Natural killer cell treated with Interleukin-12 subunit alpha and Interleukin-12 subunit beta and Interleukin-15 and Interleukin-18, amount 100 ng/mL, for 72 hours (primary cell): ENCODE results near the gene SRC. TPM values are rescaled to one million over a fixed set of nuclear protein-coding genes. Genes with fewer than 3 reads are reported as not detected.

Experiments used
- ATAC-seq, 2 donors: fragments of 150-1000 bp; cut with Tn5 transposase in 1 of 2; sonication (Bioruptor Pico), chemical (Tn5 transposase) in 1 of 2; 2 replicates each; pipeline ENCODE4 v1.10.0; 2021
- DNase-seq: peaks from one replicate; pipeline ENCODE4 v3.0.0; 2022; ENCODE audit warnings: low spot score
- H3K27ac Mint-ChIP-seq, 2 donors: 1 replicate in 1 of 2; 2 replicates in 1 of 2; pipeline ENCODE4 v1.8.0; 2022; ENCODE audit warnings: mixed read lengths in 2 of 2, mild to moderate bottlenecking in 1 of 2, moderate library complexity in 1 of 2
- H3K27me3 Mint-ChIP-seq, 2 donors: 1 replicate in 1 of 2; 2 replicates in 1 of 2; pipeline ENCODE4 v1.8.0; 2022; ENCODE audit warnings: mixed read lengths in 2 of 2
- H3K36me3 Mint-ChIP-seq: one replicate; pipeline ENCODE4 v1.8.0; 2022; ENCODE audit warnings: mixed read lengths
- H3K4me1 Mint-ChIP-seq, 2 donors: 1 replicate in 1 of 2; 2 replicates in 1 of 2; pipeline ENCODE4 v1.8.0; 2022; ENCODE audit warnings: low read depth in 2 of 2, mixed read lengths in 2 of 2, mild to moderate bottlenecking in 1 of 2
- H3K4me3 Mint-ChIP-seq: one replicate; pipeline ENCODE4 v1.8.0; 2022; ENCODE audit warnings: mixed read lengths
- H3K9me3 Mint-ChIP-seq: 2 replicates; pipeline ENCODE4 v1.8.0; 2022; ENCODE audit warnings: mixed read lengths
- total RNA-seq, 2 donors: library from RNA; stranded (reverse); gene quantifications; one replicate each; pipeline ENCODE4 v1.2.3, GENCODE V29; 2022

SRC gene
- total RNA-seq, 2 donors from 2014 or later = 6.8 to 8.6 TPM

DNA sequence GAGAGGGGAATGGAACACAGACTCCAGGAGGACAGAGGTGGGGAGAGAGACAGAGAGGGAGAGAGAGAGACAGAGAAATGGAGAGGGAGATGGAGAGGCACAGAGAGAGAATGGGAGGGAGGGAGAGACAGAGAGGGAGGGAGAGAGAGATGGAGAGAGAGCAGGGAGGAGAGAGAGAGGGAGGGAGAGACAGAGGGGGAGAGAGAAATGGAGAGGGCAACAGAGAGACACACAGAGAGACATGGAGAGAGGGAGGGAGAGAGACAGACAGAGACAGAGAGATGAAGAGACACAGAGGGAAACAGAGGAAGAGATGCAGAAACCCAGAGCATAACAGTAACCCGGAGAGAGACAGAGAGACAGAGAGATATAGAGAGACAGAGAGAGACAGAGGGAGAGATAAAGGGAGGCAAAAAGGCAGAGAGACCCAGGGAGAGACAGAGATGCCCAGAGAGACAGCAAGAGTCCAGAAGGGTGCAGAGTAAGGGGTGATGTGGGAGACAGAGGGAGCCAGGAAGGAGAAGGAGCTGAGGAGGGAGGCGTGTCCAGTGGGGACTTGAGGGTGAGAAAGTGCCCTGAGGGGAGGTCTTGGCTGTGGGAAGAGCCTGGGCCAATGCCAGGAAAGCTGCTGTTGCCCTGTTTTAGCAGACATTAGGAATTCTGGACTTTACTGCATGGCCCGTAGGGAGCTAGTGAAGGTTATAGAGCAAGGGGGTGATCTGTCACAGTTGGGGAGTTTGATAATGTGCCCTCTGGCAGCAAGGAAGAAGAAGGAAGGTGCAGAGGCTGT is 78.3 kb downstream of the SRC start:
- Mint-ChIP-seq H3K9me3 (no peaks in the 10 kb centered on the region), H3K36me3 (no peaks in the 10 kb centered on the region), H3K4me3 (no peak overlapping the region), H3K27me3 (peaks cover 21 to 38% of the 10 kb centered on the region in 2 donors), H3K4me1 (peaks cover 0 to 2% of the 10 kb centered on the region in 2 donors), H3K27ac (no peak overlapping the region)
- no peak for DNase-seq
- no peak for ATAC-seq

DNA sequence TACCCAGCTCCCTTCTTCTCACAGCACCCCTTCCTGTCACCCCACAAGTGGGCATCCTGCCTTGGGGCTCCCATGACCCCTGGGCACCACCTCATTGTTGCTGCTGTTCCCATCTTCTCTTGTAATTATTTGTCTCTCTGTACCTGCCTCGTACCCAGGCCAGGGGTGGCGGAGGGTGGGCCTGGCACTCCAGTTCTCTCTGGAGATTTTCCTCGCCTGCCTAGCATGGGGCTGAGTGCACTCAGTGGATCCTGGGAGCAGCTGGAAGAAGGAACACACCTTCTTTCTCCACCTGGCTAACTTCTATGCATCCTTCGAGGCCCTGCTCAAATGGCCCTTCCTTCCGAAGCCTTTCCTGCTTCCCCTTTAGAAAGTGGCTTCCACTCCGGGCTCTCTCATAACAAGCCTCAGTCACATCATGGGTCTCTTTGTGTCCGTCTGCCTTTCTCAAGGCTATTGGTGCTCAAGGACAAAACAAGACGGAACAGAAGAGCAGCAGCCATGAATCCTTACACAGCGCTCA is 79.2 kb downstream of the SRC start:
- H3K36me3 Mint-ChIP-seq = no peaks in the 10 kb centered on the region
- H3K4me1 Mint-ChIP-seq = peaks cover 0 to 2% of the 10 kb centered on the region in 2 donors
- DNase-seq (no peak), ATAC-seq (no peak)
- peaks cover 21 to 38% of the 10 kb centered on the region in 2 donors for H3K27me3 Mint-ChIP-seq
- H3K4me3 Mint-ChIP-seq = no peak overlapping the region
- no peak overlapping the region for H3K27ac Mint-ChIP-seq
- H3K9me3 Mint-ChIP-seq = no peaks in the 10 kb centered on the region

DNA sequence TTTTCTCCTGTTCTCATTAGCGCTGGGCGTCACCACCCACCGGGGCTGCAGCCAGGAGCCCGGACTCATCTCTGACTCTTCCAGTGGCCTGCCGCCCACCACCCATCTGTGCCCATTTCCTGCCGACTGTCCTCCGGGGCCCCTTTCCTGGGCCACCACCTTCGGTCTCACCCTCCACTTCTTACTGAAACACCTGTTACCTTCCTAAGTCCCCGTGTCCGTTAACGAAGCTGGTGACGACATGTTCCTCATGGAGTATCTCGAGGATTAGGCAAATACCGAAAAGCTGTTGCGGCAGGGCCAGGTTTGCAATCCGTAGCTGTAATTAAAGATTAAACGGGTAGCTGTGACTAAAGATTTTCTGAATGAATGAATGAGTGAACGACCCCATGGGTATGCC is 80.2 kb downstream of the SRC start:
- Mint-ChIP-seq H3K4me3 (no peak overlapping the region), H3K9me3 (no peaks in the 10 kb centered on the region), H3K27me3 (peaks cover 18 to 31% of the 10 kb centered on the region in 2 donors), H3K27ac (no peak overlapping the region), H3K4me1 (no peaks in the 10 kb centered on the region), H3K36me3 (no peaks in the 10 kb centered on the region)
- ATAC-seq = no peak
- no peak for DNase-seq

DNA sequence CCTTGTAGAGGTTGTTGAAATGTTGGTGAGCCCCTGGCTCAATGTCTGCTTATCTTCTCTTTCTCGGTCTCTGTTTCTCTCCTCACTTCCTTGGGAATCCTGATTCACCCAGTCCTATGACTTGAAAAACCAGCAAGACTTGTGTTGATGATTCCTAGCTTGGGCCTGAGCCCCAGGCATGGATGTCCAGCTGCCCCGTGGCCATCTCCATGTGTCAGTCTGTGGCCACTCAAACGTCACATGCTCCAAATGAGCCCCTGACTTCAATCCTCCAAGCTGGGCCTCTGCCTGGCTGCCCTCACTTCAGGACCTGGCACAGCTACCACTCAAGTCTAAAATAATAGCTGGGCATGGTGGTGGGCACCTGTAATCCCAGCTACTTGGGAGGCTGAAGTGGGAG is 81.0 kb downstream of the SRC start:
- no peak for ATAC-seq
- H3K4me1 Mint-ChIP-seq = no peaks in the 10 kb centered on the region
- H3K4me3 Mint-ChIP-seq = no peak overlapping the region
- no peaks in the 10 kb centered on the region for H3K36me3 Mint-ChIP-seq
- H3K27ac Mint-ChIP-seq = no peak overlapping the region
- no peak for DNase-seq
- peaks cover 14 to 22% of the 10 kb centered on the region in 2 donors for H3K27me3 Mint-ChIP-seq
- no peaks in the 10 kb centered on the region for H3K9me3 Mint-ChIP-seq

DNA sequence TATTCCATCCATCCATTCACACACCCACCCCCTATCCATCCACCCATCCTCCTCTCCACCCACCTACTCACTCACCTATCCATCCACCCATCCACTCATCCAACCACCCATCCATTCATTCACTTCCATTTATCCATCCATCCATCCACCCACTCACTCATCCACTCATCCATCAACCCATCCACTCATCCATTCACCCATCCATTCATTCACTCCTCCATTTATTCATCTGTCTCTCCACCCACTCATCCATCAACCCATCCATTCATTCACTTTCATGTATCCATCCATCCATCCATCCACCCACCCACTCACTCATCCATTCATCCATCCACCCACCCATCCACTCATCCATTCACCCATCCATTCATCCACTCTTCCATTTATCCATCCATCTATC is 84.1 kb downstream of the SRC start:
- DNase-seq (no peak), ATAC-seq (no peak)
- no peaks in the 10 kb centered on the region for H3K36me3 Mint-ChIP-seq
- H3K4me3 Mint-ChIP-seq = no peak overlapping the region
- H3K9me3 Mint-ChIP-seq = no peaks in the 10 kb centered on the region
- no peak overlapping the region for H3K27ac Mint-ChIP-seq
- no peaks in the 10 kb centered on the region for H3K4me1 Mint-ChIP-seq
- H3K27me3 Mint-ChIP-seq = peaks cover 2 to 3% of the 10 kb centered on the region in 2 donors

DNA sequence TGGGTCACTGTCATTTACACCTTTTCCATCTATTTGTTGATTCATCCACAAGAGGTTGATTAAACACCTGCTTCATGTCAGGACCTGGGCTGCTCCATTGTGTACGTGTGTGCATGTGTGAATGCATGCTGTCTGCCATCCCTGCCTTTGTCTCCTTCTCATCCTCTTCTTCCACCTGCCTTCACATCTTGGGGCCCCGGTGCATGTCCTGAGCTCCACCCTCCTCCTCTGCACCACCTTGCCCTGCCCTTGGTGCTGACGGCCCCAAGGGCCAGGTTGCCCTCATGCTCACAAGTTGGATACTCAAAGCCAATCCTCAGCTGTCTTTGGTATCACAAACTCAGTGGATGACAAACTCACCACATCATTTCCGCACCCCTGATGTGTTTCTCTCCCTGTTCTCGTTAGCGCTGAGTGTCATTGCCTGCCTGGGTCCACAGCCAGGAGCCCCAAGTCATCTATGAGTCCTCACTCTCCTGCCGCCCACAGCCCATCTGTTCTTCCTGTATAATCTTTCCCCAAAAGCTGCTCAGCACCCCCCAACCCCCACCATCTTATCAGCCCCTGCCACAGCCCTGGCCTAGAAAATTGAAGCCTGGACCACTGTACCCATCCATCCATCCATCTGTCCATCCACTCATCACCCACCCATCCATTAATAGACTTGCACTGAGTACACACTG is 85.0 kb downstream of the SRC start:
- H3K27ac Mint-ChIP-seq = no peak overlapping the region
- ATAC-seq (no peak), DNase-seq (no peak)
- no peak overlapping the region for H3K4me3 Mint-ChIP-seq
- no peaks in the 10 kb centered on the region for H3K27me3 Mint-ChIP-seq
- H3K4me1 Mint-ChIP-seq = no peaks in the 10 kb centered on the region
- H3K36me3 Mint-ChIP-seq = no peaks in the 10 kb centered on the region
- H3K9me3 Mint-ChIP-seq = no peaks in the 10 kb centered on the region

DNA sequence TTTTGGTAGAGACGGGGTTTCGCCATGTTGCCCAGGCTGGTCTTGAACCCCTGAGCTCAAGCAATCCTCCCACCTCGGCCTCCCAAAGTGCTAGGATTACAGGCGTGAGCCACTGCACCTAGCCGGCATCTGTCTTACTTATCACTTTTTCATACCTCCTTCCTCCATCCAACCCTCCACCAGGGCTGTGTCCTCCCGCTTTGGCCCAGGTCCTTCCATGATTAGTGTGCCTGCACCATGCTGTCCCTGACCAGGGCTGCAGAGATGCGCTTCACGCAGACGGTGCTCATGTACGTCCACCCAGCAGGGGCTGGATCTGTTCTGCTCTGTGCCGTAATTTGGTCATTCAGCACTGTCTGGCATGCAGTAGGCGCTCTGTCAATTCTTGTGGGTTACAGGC is 85.8 kb downstream of the SRC start:
- H3K4me3 Mint-ChIP-seq = no peak overlapping the region
- H3K4me1 Mint-ChIP-seq = no peaks in the 10 kb centered on the region
- H3K9me3 Mint-ChIP-seq = no peaks in the 10 kb centered on the region
- H3K27me3 Mint-ChIP-seq = peaks cover 0 to 2% of the 10 kb centered on the region in 2 donors
- no peaks in the 10 kb centered on the region for H3K36me3 Mint-ChIP-seq
- DNase-seq (no peak), ATAC-seq (no peak)
- no peak overlapping the region for H3K27ac Mint-ChIP-seq

DNA sequence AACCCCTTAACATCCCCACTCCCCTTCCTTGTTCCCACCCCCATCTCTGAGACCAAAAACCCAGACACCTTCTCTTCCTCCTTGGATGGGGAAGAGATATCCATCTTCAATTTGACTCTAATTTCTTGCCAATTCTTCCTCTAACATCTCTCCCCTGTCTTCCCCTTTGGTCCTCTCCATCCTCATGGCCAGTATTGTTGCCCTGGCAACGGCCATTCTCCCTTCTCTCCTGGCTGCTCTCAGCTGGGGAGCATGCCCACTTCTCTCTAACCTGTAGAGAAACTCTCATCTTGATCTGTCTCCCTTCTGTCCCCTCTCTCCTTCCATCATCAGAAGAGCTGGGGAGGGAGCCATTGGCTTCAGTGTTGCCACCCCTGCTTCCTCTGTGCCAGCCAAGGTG is 86.7 kb downstream of the SRC start:
- no peaks in the 10 kb centered on the region for H3K9me3 Mint-ChIP-seq
- H3K27me3 Mint-ChIP-seq = peaks cover 0 to 3% of the 10 kb centered on the region in 2 donors
- no peak for ATAC-seq
- no peaks in the 10 kb centered on the region for H3K4me1 Mint-ChIP-seq
- no peak overlapping the region for H3K27ac Mint-ChIP-seq
- no peak overlapping the region for H3K4me3 Mint-ChIP-seq
- no peaks in the 10 kb centered on the region for H3K36me3 Mint-ChIP-seq
- DNase-seq = peak; percentile 42

DNA sequence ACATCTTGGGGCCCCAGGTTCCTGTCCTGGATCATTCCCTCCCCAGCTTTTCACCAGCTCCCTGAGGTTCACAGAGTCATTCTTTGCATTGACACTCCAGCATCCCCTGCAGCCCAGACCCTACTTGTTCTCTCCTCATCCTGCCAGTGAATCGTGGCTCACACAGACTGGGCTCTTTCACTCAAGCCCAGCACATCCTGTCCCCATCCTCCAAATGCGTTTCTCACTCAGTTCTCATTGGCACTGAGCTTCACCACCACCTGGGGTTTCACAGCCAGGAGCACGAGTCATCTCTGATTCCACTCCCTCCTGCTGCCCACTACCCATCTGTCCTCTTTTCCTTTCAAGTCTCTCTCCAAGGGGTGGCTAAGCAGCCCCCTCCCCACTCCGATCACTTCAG is 89.7 kb downstream of the SRC start:
- Mint-ChIP-seq H3K4me3 (no peak overlapping the region), H3K9me3 (no peaks in the 10 kb centered on the region), H3K36me3 (no peaks in the 10 kb centered on the region), H3K27ac (no peak overlapping the region), H3K4me1 (no peaks in the 10 kb centered on the region), H3K27me3 (peaks cover 0 to 3% of the 10 kb centered on the region in 2 donors)
- ATAC-seq (no peak), DNase-seq (no peak)

DNA sequence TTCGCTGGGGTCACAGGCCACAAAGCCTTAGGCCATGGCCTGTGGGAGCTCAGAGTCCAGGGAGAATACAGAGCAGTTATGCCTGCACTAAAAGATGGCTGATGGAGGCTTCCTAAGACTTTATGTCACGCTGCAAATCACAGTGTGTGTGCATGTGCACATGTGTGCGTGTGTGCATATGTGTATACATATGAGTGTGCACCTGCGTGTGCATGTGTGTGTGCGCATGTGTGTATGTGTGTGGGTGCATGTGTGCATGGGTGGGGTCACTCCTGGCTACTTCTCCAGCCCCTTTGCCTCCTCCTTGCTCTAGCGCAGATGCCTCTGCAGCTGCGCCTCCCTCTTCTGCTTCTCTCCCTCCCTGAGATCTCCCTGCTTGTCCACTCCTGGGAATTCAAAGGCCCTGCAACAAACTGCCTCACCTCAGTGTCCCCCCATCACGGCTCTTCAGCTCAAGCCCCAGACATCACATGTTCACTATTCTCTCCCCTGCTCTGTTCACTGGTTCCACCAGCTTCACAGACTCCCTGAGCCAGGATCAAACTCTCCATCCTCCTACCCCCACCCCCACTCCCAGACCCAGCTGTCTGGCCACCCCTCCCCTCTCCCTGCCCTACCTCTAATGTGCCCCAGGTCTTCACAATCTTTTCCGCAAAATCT is 90.7 kb downstream of the SRC start:
- ATAC-seq (no peak), DNase-seq (no peak)
- H3K27me3 Mint-ChIP-seq = peaks cover 0 to 3% of the 10 kb centered on the region in 2 donors
- H3K4me1 Mint-ChIP-seq = no peaks in the 10 kb centered on the region
- no peaks in the 10 kb centered on the region for H3K9me3 Mint-ChIP-seq
- H3K4me3 Mint-ChIP-seq = no peak overlapping the region
- H3K27ac Mint-ChIP-seq = no peak overlapping the region
- no peaks in the 10 kb centered on the region for H3K36me3 Mint-ChIP-seq

DNA sequence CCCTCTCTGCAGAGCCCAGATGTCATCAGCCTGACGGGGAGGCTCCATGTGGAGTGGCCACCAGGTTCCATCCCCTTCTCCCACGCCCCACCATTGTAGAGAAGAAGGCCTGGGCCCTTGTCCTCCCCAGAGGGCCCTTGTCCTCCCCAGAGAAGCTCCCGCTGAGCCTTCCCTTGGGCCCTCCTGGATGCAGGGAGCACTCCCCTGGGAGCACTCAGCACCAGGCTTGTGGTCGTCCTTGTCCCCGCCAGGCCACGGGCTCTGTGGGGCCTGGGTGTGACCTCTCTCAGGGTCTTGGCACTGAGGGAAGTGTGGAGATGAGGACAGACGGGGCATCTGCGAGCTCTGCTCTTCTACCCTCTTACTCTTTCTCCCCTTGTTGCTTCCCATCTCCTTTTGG is 91.7 kb downstream of the SRC start:
- ATAC-seq = no peak
- Mint-ChIP-seq H3K9me3 (no peaks in the 10 kb centered on the region), H3K27me3 (peaks cover 0 to 3% of the 10 kb centered on the region in 2 donors), H3K4me3 (no peak overlapping the region), H3K27ac (no peak overlapping the region), H3K36me3 (no peaks in the 10 kb centered on the region), H3K4me1 (no peaks in the 10 kb centered on the region)
- peak; percentile 25 for DNase-seq

DNA sequence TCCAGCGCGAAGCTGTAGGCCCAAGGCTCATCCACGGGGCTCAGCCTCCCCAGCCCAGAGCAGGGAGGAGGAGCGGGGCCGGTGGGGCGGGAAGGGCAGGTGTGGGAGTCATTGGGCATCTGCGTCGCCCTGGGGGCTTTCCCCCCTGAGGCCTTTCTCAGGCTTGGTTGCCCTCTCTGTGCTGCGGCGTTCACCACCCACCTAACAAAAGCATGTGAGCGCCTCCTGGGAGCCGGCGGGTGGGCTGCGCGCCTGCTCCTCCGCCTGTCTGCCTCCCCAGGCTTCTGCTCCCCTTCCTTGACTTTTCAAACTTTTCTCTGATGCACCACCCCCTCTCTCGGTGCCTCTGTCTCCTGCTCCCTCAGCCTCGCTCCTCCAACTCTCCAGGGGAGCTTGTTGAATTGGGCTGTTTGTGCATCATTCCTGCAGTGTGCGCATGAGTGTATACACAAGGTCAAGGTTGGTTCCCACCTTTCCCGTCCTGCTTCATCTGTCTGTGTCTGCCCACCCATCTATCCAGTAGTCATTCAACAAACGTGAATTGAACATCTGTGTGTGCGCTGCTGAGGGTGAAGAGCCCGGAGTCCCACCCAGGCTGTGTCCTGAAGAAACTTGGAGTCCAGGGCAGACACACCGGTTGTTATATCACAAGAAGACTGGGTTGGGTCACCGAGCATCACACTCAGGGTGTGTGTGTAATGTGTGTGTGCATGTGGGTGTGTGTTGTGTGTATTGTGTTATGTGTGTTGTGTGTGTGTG is 92.7 kb downstream of the SRC start:
- Mint-ChIP-seq H3K4me3 (no peak overlapping the region), H3K27ac (no peak overlapping the region), H3K4me1 (no peaks in the 10 kb centered on the region), H3K36me3 (no peaks in the 10 kb centered on the region), H3K9me3 (no peaks in the 10 kb centered on the region), H3K27me3 (peaks cover 0 to 3% of the 10 kb centered on the region in 2 donors)
- no peak for ATAC-seq
- no peak for DNase-seq

DNA sequence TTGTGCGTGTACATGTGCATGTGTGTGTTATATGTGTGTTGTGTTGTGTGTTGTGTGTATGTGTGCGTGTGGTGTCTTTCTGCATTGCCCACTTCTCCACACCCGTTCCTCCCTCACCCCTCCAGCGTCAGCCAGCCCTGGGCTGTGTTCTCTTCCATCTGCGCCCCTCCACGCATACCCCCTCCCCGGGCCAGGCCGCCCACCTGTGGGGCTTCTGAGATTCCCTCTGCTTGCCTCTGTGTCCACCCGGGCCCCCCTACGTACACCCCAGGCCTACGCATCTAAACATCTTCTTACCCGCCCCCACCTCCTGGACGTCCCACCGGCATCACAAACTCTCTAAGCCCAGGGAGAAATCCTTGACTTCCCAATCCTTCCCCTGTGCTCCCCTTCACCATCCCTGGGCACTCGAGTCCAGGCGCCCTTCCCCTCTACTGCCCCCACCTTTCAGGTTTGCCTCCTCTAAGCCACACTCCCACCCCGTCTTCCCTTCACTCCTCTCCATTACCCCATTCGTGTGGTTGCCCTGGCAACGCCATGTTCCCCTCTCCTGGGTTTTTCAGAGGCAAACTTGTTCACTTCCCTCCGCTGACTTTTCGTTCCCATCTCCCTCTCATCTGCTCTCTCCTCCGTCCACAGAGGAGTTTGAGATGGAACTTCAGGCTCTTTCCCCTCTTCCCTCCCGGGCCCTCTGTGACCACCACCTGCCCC is 93.4 kb downstream of the SRC start:
- no peaks in the 10 kb centered on the region for H3K4me1 Mint-ChIP-seq

More for the DNA sequence above, 93.4 kb downstream of the SRC start:
- no peaks in the 10 kb centered on the region for H3K36me3 Mint-ChIP-seq
- H3K27ac Mint-ChIP-seq = no peak overlapping the region
- peaks cover 0 to 3% of the 10 kb centered on the region in 2 donors for H3K27me3 Mint-ChIP-seq
- no peaks in the 10 kb centered on the region for H3K9me3 Mint-ChIP-seq
- ATAC-seq (no peak), DNase-seq (no peak)
- no peak overlapping the region for H3K4me3 Mint-ChIP-seq
